H1 (cell line): Measurements from ENCODE around the gene TMEM151B. TPM values are rescaled to one million over a fixed set of nuclear protein-coding genes. Genes with fewer than 3 reads are reported as not detected.

Experiments
- CTCF ChIA-PET: fragments of 300-600 bp; sonication (Branson Sonifier 250); formaldehyde crosslinking; loops from one replicate; lab custom pipeline; 2021; ENCODE audit not compliant: partially characterized antibody; lab: Charles Lee
- POLR2A ChIA-PET: fragments of 300-600 bp; sonication (Branson Sonifier 250); formaldehyde crosslinking; loops from one replicate; lab custom pipeline; 2021; ENCODE audit warnings: inconsistent platforms; ENCODE audit not compliant: partially characterized antibody; lab: Charles Lee
- DNase-seq, 2 experiments: peaks; one replicate each; pipeline versions ENCODE4 v3.0.0 to v3.0.0-alpha.2; 2010 to 2022; ENCODE audit warnings: low spot score in 2 of 2, low read depth in 1 of 2, mixed read lengths in 1 of 2
- FAIRE-seq: peaks from 2 replicates; lab custom pipeline; 2011; peaks lifted over from hg19 to GRCh38; lab: Jason Lieb, UNC
- H2AFZ ChIP-seq: 2 replicates; pipeline ENCODE4 v1.8.1; 2012; ENCODE audit warnings: low read length, inconsistent platforms
- H2AK5ac ChIP-seq: 2 replicates; pipeline ENCODE4 v1.6.1; 2013; ENCODE audit warnings: low read depth, low read length
- H2BK120ac ChIP-seq: replicated peaks from 2 replicates; pipeline ENCODE3; 2013; ENCODE audit warnings: low read depth, low read length, inconsistent platforms
- H2BK12ac ChIP-seq: 2 replicates; pipeline ENCODE4 v1.6.1; 2013; ENCODE audit warnings: low read depth, low read length
- H2BK15ac ChIP-seq: 2 replicates; pipeline ENCODE4 v1.6.1; 2013; ENCODE audit warnings: low read length
- H2BK20ac ChIP-seq: 2 replicates; pipeline ENCODE4 v1.6.1; 2013; ENCODE audit warnings: low read length
- H2BK5ac ChIP-seq: 2 replicates; pipeline ENCODE4 v1.6.1; 2013; ENCODE audit warnings: low read depth, low read length
- H3K14ac ChIP-seq: 2 replicates; pipeline ENCODE4 v1.6.1; 2013; ENCODE audit warnings: inconsistent platforms; ENCODE audit not compliant: insufficient read length
- H3K18ac ChIP-seq: 2 replicates; pipeline ENCODE4 v1.6.1; 2013; ENCODE audit warnings: low read length; ENCODE audit errors: extremely low read depth
- H3K23ac ChIP-seq: 2 replicates; pipeline ENCODE4 v1.6.1; 2013; ENCODE audit warnings: inconsistent platforms; ENCODE audit not compliant: insufficient read length
- H3K23me2 ChIP-seq: 2 replicates; pipeline ENCODE4 v1.6.1; 2013; ENCODE audit warnings: low read depth, low read length
- H3K27ac ChIP-seq: 2 replicates; pipeline ENCODE4 v1.6.1; 2011; ENCODE audit warnings: low read depth, low read length, inconsistent platforms
- H3K27me3 ChIP-seq, 4 experiments: replicated peaks in 1 of 4; 1 replicate in 1 of 4; 2 replicates in 3 of 4; pipeline versions ENCODE4 v1.6.1 to v1.8.1; 2011 to 2013; ENCODE audit warnings: low read length in 3 of 4, mild to moderate bottlenecking in 3 of 4, inconsistent platforms in 2 of 4, mixed read lengths in 2 of 4, moderate library complexity in 1 of 4; ENCODE audit not compliant: control insufficient read depth in 3 of 4, insufficient read depth in 3 of 4; ENCODE audit errors: extremely low read depth in 1 of 4
- H3K36me3 ChIP-seq, 4 experiments: 2 replicates each; pipeline versions ENCODE4 v1.6.1 to v1.8.1; 2011 to 2013; ENCODE audit warnings: mild to moderate bottlenecking in 4 of 4, low read length in 3 of 4, moderate library complexity in 2 of 4, control low read depth in 1 of 4, inconsistent platforms in 1 of 4; ENCODE audit not compliant: insufficient read depth in 4 of 4, control insufficient read depth in 2 of 4
- H3K4ac ChIP-seq: replicated peaks from 2 replicates; pipeline ENCODE3; 2013; ENCODE audit warnings: low read length, low read depth, mixed read lengths, inconsistent platforms; ENCODE audit not compliant: insufficient read length
- H3K4me1 ChIP-seq, 4 experiments: replicated peaks in 1 of 4; 1 replicate in 1 of 4; 2 replicates in 3 of 4; pipeline versions ENCODE4 v1.6.1 to v1.8.1; 2011 to 2013; ENCODE audit warnings: low read length in 3 of 4, inconsistent platforms in 2 of 4, mixed read lengths in 1 of 4; ENCODE audit not compliant: insufficient read depth in 4 of 4, control insufficient read depth in 3 of 4
- H3K4me2 ChIP-seq, 2 experiments: 2 replicates each; pipeline versions ENCODE4 v1.6.1 to v1.8.1; 2011 to 2013; ENCODE audit warnings: low read depth in 2 of 2, low read length in 2 of 2, control low read depth in 1 of 2, inconsistent platforms in 1 of 2, mild to moderate bottlenecking in 1 of 2; ENCODE audit not compliant: insufficient read depth in 1 of 2
- H3K4me3 ChIP-seq, 4 experiments: fragments of 200-600, 300-600 bp in 1 of 4; sonication (generic), shearing (Covaris generic), sonication (Bioruptor Twin) in 1 of 4; 2 replicates each; pipeline versions ENCODE4 v1.5.1 to v1.8.1; 2011 to 2016; ENCODE audit warnings: low read length in 4 of 4, low read depth in 3 of 4, control low read depth in 2 of 4, inconsistent platforms in 2 of 4, mild to moderate bottlenecking in 2 of 4, mixed read lengths in 1 of 4, moderate library complexity in 1 of 4; ENCODE audit not compliant: insufficient read depth in 2 of 4; ENCODE audit errors: extremely low read depth in 1 of 4
- H3K56ac ChIP-seq: replicated peaks from 2 replicates; pipeline ENCODE3; 2013; ENCODE audit warnings: low read depth, mild to moderate bottlenecking, mixed read lengths, low read length, inconsistent platforms; ENCODE audit not compliant: insufficient read length
- H3K79me1 ChIP-seq: 2 replicates; pipeline ENCODE4 v1.6.1; 2013; ENCODE audit warnings: low read depth, low read length, control low read depth
- H3K79me2 ChIP-seq, 2 experiments: 2 replicates each; pipeline versions ENCODE4 v1.6.1 to v1.8.1; 2012 to 2013; ENCODE audit warnings: low read length in 2 of 2, mild to moderate bottlenecking in 2 of 2, inconsistent platforms in 1 of 2; ENCODE audit not compliant: insufficient read depth in 2 of 2, control insufficient read depth in 1 of 2
- H3K9ac ChIP-seq, 4 experiments: replicated peaks in 1 of 4; 1 replicate in 1 of 4; 2 replicates in 3 of 4; pipeline versions ENCODE4 v1.6.1 to v1.8.1; 2011 to 2013; ENCODE audit warnings: low read depth in 3 of 4, low read length in 3 of 4, control low read depth in 2 of 4, mild to moderate bottlenecking in 2 of 4, moderate library complexity in 2 of 4, inconsistent platforms in 1 of 4; ENCODE audit errors: extremely low read depth in 1 of 4
- H3K9me3 ChIP-seq, 2 experiments: 2 replicates each; pipeline versions ENCODE4 v1.6.1 to v1.8.1; 2012 to 2013; ENCODE audit warnings: mild to moderate bottlenecking in 2 of 2, moderate library complexity in 2 of 2, control low read depth in 1 of 2, inconsistent platforms in 1 of 2, low read depth in 1 of 2, low read length in 1 of 2, mixed read lengths in 1 of 2; ENCODE audit not compliant: insufficient read depth in 2 of 2
- H4K20me1 ChIP-seq, 2 experiments: replicated peaks in 1 of 2; 2 replicates each; pipeline versions ENCODE3 to v1.8.1; 2011 to 2013; ENCODE audit warnings: inconsistent platforms in 2 of 2, low read length in 2 of 2, mild to moderate bottlenecking in 1 of 2; ENCODE audit not compliant: insufficient read depth in 2 of 2, control insufficient read depth in 1 of 2
- H4K5ac ChIP-seq: 2 replicates; pipeline ENCODE4 v1.6.1; 2013; ENCODE audit warnings: low read length, low read depth, mixed read lengths, inconsistent platforms; ENCODE audit not compliant: insufficient read length
- H4K8ac ChIP-seq: 2 replicates; pipeline ENCODE4 v1.8.0; 2013; ENCODE audit warnings: mild to moderate bottlenecking, moderate library complexity, low read length, inconsistent platforms; ENCODE audit not compliant: insufficient read depth; ENCODE audit errors: extremely low read depth
- H4K91ac ChIP-seq: replicated peaks from 2 replicates; pipeline ENCODE3; 2013; ENCODE audit warnings: low read length, mixed read lengths, inconsistent platforms; ENCODE audit not compliant: insufficient read length
- ATF3 ChIP-seq: IDR thresholded peaks from 2 replicates; pipeline ENCODE4 v1.6.1; 2011; ENCODE audit warnings: low read depth, mild to moderate bottlenecking, low read length; ENCODE audit not compliant: insufficient read depth
- BACH1 ChIP-seq: IDR thresholded peaks from 2 replicates; pipeline ENCODE4 v1.6.1; 2012; ENCODE audit warnings: low read length, improper control_type of control experiment
- BRCA1 ChIP-seq: IDR thresholded peaks from 2 replicates; pipeline ENCODE4 v1.6.1; 2012; ENCODE audit warnings: low read depth, low read length, improper control_type of control experiment
- CEBPB ChIP-seq: IDR thresholded peaks from 2 replicates; pipeline ENCODE4 v1.6.1; 2012; ENCODE audit warnings: low read depth, low read length
- GABPA ChIP-seq: IDR thresholded peaks from 2 replicates; pipeline ENCODE4 v1.6.1; 2011; ENCODE audit warnings: mild to moderate bottlenecking, low read length, moderate library complexity, borderline replicate concordance; ENCODE audit not compliant: insufficient read depth
- JUN ChIP-seq: IDR thresholded peaks from 2 replicates; pipeline ENCODE4 v1.6.1; 2011; ENCODE audit warnings: low read depth, mild to moderate bottlenecking, improper control_type of control experiment, low read length
- NRF1 ChIP-seq: IDR thresholded peaks from 2 replicates; pipeline ENCODE4 v1.6.1; 2011; ENCODE audit warnings: mild to moderate bottlenecking, low read depth, low read length, improper control_type of control experiment
- RFX5 ChIP-seq: IDR thresholded peaks from 2 replicates; pipeline ENCODE4 v1.6.1; 2011; ENCODE audit warnings: low read depth, low read length, improper control_type of control experiment, borderline replicate concordance
- SRF ChIP-seq: IDR thresholded peaks from 2 replicates; pipeline ENCODE4 v1.6.1; 2011; ENCODE audit warnings: mild to moderate bottlenecking, low read depth, low read length, moderate library complexity
- TAF7 ChIP-seq: optimal IDR thresholded peaks from 2 replicates; pipeline ENCODE3; 2011; ENCODE audit warnings: low read depth, mild to moderate bottlenecking, inconsistent platforms, low read length, moderate library complexity, borderline replicate concordance
- WGBS, 2 experiments: shearing (Covaris generic) in 1 of 2; methylation state at CpG; one replicate each; pipeline versions ENCODE4 v1.1.6 to v1.1.7; 2013 to 2015; ENCODE audit warnings: low lambda C conversion rate in 2 of 2, mixed read lengths in 2 of 2, inconsistent platforms in 1 of 2, low coverage in 1 of 2, missing lambda C conversion rate in 1 of 2; ENCODE audit not compliant: insufficient replicate concordance in 2 of 2, insufficient coverage in 1 of 2, insufficient read length in 1 of 2; ENCODE audit errors: extremely low coverage in 1 of 2, missing lambda C conversion rate in 1 of 2; 5-methylcytosine and 5-hydroxymethylcytosine counted together
- polyA plus RNA-seq, 7 experiments: library from polyadenylated mRNA; depleted of rRNA in 3 of 7; stranded (reverse) in 5 of 7; unstranded in 2 of 7; fragments of >200 nt in 5 of 7; fragments of 200-250 nt in 2 of 7; gene quantifications; 1 replicate in 5 of 7; 2 replicates in 1 of 7; 4 replicates in 1 of 7; pipeline versions ENCODE4 v1.2.1 to v1.2.3, GENCODE V29; 2011 to 2013; ENCODE audit warnings: missing spikeins in 2 of 7, mixed read lengths in 2 of 7
- total RNA-seq: library from RNA; stranded (reverse); fragmentation: NEBNext Ultra II Directional; extraction: Animal tissue kit (Norgen Biotek cat#: 25700); gene quantifications from 2 replicates; pipeline ENCODE4 v1.2.1, GENCODE V29; 2021

Gene TMEM151B
- total and polyA plus RNA-seq, 2 of the 8 experiments (the other 6 are each of a cell fraction or from before 2014, with no cell fraction given), result 8.0 to 15.5 TPM

DNA sequence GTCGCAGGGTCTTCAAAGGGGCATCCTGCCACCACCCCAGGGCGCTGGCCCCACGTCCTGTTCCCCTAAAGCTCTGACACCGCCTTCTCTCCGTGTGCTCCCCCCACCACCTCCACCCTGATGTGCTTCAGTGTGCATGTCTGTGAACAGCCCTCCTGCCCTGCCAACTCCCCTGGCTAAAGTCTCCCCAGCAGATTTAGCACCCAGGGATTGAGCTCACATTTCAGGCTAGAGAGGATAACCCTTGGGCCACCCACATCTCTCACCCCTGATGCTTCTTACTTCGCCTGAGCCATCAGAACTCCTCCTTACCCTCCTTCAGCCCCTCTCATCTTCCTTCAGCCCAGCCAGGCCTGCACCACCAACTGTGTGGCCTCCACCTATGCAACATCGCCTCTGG lies 7.5 kb downstream of the TMEM151B start:
- no peak overlapping the region for H3K14ac ChIP-seq
- TF ChIP-seq BACH1 (no peak), TAF7 (no peak), NRF1 (no peak), CEBPB (no peak), SRF (no peak), JUN (no peak), RFX5 (no peak), ATF3 (no peak), BRCA1 (no peak), GABPA (no peak)
- TF ChIP-seq, all 59 proteins: peak for 0
- Histone ChIP-seq H3K27ac (no peak overlapping the region), H3K79me1 (no peaks in the 10 kb centered on the region), H4K91ac (no peak overlapping the region), H3K9me3 (no peaks in the 10 kb centered on the region), H3K79me2 (no peaks in the 10 kb centered on the region), H2AK5ac (no peak overlapping the region), H2BK5ac (no peak overlapping the region), H3K23me2 (no peaks in the 10 kb centered on the region; the same call in 1 of the 2 replicates), H3K18ac (no peak overlapping the region), H3K23ac (no peak overlapping the region), H4K8ac (no peak overlapping the region), H3K9ac (no peak overlapping the region), H3K4me1 (peaks cover 0 to 2% (median 0%) of the 10 kb centered on the region in 4 experiments; a peak in 3 of 7 replicates), H4K5ac (no peak overlapping the region), H4K20me1 (peaks cover 0 to 8% of the 10 kb centered on the region in 2 experiments), H3K4me2 (no peak overlapping the region), H2BK120ac (no peak overlapping the region), H2BK15ac (no peak overlapping the region), H3K56ac (no peak overlapping the region), H3K36me3 (peaks cover 0 to 9% (median 3%) of the 10 kb centered on the region in 4 experiments; a peak in 4 of 8 replicates), H3K4ac (no peak overlapping the region), H2AFZ (no peak overlapping the region), H3K27me3 (peaks cover 0 to 3% (median 0%) of the 10 kb centered on the region in 4 experiments; a peak in 1 of 7 replicates), H2BK12ac (no peak overlapping the region), H2BK20ac (no peak overlapping the region), H3K4me3 (no peak overlapping the region)
- WGBS, 2 experiments, result 79% methylated on average over 7 of the region's 7 CpGs; no CpG with 5 or more reads in 1 of the 2 experiments
- ChIA-PET POLR2A (interaction anchor here (0.6 to 3.2 kb wide), 12 partner anchors 9 to 40 kb away, joined by 3 to 18 read pairs (median 4); partner anchors contain the start of genes AARS2 and SLC35B2), CTCF (interaction anchor here (0.9 to 19.0 kb wide), 11 partner anchors 10 to 61 kb away, joined by 3 to 330 read pairs (median 6); partner anchors contain the start of genes AARS2 and TMEM151B)
- DNase-seq (no peak), FAIRE-seq (no peak)
